ENCODE results near the gene YWHAE. TPM values are rescaled to one million over a fixed set of nuclear protein-coding genes. Genes with fewer than 3 reads are reported as not detected.
"Not testable (repeated sequence)": the region's sequence is repeated elsewhere in the genome, so short reads cannot be mapped to it uniquely, and the experiment has no call there.

The YWHAE gene
- total and polyA plus RNA-seq, 2 donors (not counting 1 experiment from before 2014, with no cell fraction given), result 364 to 1,742 TPM

DNA sequence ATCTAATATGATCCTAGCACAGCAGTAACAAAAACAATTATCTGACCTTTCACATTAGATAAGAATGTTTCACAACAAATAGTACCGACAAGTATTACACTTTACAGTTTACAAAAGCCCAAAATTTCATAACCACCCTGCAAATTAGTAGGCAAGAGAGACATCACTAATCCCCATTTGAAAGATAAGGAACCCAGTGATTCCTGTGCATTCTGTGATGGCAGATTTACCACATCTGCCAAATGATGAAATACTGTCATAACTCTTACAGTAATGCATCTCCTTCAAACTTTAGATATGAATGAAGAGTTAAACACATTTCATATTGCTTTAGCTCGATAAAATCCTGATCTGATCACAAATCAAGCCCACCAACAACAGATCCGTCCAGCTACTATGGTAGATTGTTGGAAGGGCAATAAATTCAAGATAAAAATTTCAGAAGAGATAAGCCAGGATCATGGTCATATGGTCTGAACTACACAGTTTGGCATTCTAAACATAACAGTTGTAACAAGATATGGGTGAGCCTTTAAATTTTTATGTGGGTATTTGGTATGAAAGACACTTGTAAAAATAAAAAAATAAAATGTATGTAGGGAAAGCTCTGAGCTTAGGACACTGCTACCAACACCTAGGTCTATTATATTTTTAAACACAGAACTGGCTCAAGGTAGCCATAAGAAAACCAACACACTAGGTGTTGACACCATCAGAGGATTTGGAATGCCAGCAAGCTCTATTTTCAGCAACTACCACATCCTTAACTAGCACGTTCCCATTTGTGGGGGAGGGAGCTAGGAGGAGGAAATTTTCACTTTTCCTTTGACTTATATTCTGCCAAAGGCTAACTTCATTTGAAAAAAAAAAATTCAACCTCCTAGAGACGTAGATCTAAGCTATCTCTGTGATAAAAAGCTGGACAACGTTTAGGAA, 9.3 kb downstream of the YWHAE start:
- H3K36me3 ChIP-seq (ENCODE audit: control insufficient read depth, insufficient read depth, low read length), result no peaks in the 10 kb centered on the region
- no peak overlapping the region for H3K27ac ChIP-seq (ENCODE audit: insufficient read depth, low read length)
- peaks cover 99% of the 10 kb centered on the region for H3K79me2 ChIP-seq (ENCODE audit: control insufficient read depth, insufficient read depth, low read length)
- peak overlapping the region in 1 of 4 experiments; percentile 5 for H3K4me3 ChIP-seq (replicated peaks in 1 of 4; ENCODE audit: control extremely low read depth in 1 of 4, insufficient read depth in 1 of 4, low read depth in 3 of 4, low read length in 4 of 4)
- peaks cover 17% of the 10 kb centered on the region for H4K20me1 ChIP-seq (ENCODE audit: control insufficient read depth, extremely low read depth, insufficient read depth, low read length)
- DNase-seq (ENCODE audit: low read depth in 2 of 2), result peak in 1 of 2 donors; percentile 32
- peak overlapping the region; percentile 17 for H3K4me2 ChIP-seq (ENCODE audit: extremely low read depth, insufficient read depth, low read length)
- no peaks in the 10 kb centered on the region for H3K9me3 ChIP-seq (ENCODE audit: control insufficient read depth, insufficient read depth, low read depth, low read length)
- no peak overlapping the region for H3K9ac ChIP-seq (ENCODE audit: insufficient read depth, low read length)
- H3K4me1 ChIP-seq (ENCODE audit: control insufficient read depth, extremely low read depth, insufficient read depth, low read length), result peaks cover 8% of the 10 kb centered on the region
- no peaks in the 10 kb centered on the region for H3K27me3 ChIP-seq (ENCODE audit: control insufficient read depth, insufficient read depth, low read length)
- no peak for TF ChIP-seq EZH2 (IDR thresholded peaks at IDR 0.05; ENCODE audit: low read length, missing control alignments)
- TF ChIP-seq, protein P1, sequence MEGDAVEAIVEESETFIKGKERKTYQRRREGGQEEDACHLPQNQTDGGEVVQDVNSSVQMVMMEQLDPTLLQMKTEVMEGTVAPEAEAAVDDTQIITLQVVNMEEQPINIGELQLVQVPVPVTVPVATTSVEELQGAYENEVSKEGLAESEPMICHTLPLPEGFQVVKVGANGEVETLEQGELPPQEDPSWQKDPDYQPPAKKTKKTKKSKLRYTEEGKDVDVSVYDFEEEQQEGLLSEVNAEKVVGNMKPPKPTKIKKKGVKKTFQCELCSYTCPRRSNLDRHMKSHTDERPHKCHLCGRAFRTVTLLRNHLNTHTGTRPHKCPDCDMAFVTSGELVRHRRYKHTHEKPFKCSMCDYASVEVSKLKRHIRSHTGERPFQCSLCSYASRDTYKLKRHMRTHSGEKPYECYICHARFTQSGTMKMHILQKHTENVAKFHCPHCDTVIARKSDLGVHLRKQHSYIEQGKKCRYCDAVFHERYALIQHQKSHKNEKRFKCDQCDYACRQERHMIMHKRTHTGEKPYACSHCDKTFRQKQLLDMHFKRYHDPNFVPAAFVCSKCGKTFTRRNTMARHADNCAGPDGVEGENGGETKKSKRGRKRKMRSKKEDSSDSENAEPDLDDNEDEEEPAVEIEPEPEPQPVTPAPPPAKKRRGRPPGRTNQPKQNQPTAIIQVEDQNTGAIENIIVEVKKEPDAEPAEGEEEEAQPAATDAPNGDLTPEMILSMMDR (conservative IDR thresholded peaks at IDR 0.05 in 1 of 2, IDR thresholded peaks at IDR 0.05 in 1 of 2; ENCODE audit: low read depth in 1 of 2, low read length in 2 of 2), result no peak
- no peak overlapping the region for H2AFZ ChIP-seq (ENCODE audit: low read length)

DNA sequence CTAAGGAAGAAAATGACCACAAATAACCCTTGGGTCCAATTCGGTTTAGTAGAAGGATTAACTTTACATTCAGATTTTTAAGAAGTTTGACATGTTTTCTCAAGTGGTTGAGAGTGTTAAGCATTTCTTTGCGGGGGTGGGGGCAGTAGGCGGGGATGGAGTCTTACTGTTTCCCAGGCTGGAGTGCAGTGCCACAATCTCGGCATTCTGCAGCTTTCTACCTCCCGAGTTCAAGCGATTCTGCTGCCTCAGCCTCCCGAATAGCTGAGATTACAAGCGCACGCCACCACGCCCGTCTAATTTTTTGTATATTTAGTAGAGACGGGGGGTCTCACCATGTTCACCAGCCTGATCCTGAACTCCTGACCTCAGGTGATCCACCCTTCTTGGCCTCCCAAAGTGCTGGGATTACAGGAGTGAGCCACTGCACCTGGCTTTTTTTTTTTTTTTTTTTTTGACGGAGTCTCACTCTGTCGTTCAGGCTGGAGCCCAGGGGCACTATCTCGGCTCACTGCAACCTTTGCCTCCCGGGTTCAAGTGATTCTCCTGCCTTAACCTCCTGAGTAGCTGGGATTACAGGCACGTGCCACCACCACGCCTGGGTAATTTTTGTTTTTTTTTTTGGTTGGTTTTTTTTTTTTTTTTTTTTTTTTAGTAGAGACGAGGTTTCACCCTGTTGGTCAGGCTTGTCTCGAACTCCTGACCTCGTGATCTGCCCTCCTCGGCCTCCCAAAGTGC, 12.4 kb downstream of the YWHAE start:
- H2AFZ ChIP-seq (ENCODE audit: low read length), result not testable (repeated sequence)
- Histone ChIP-seq H4K20me1 (ENCODE audit: control insufficient read depth, extremely low read depth, insufficient read depth, low read length) (peaks cover 13% of the 10 kb centered on the region), H3K4me1 (ENCODE audit: control insufficient read depth, extremely low read depth, insufficient read depth, low read length) (peaks cover 13% of the 10 kb centered on the region)

DNA sequence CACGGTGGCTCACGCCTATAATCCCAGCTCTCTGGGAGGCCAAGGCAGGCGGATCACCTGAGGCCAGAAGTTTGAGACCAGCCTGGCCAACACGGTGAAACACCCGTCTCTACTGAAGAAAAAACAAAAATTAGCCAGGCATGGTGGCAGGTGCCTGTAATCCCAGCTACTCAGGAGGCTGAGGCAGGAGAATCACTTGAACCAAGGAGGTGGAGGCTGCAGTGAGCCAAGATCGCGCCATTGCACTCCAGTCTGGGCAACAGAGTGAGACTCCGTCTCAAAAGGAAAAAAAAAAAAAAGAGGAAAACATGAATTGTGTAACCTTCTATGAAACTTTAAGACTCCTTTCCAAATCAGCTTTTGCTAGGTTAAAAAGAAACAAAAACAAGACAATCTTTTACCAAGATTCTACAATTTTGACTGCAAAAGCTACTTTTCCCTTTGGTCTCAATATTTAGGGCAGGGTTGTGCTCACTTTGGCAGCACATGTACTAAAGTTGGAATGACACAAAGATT, 13.3 kb downstream of the YWHAE start:
- peaks cover 13% of the 10 kb centered on the region for H4K20me1 ChIP-seq (ENCODE audit: control insufficient read depth, extremely low read depth, insufficient read depth, low read length)
- not testable (repeated sequence) for H2AFZ ChIP-seq (ENCODE audit: low read length); H3K4me3 ChIP-seq (replicated peaks in 1 of 4; ENCODE audit: control extremely low read depth in 1 of 4, insufficient read depth in 1 of 4, low read depth in 3 of 4, low read length in 4 of 4); H3K4me2 ChIP-seq (ENCODE audit: extremely low read depth, insufficient read depth, low read length); DNase-seq (ENCODE audit: low read depth in 2 of 2); H3K9ac ChIP-seq (ENCODE audit: insufficient read depth, low read length); H3K27ac ChIP-seq (ENCODE audit: insufficient read depth, low read length); H3K36me3 ChIP-seq (ENCODE audit: control insufficient read depth, insufficient read depth, low read length); H3K27me3 ChIP-seq (ENCODE audit: control insufficient read depth, insufficient read depth, low read length); H3K9me3 ChIP-seq (ENCODE audit: control insufficient read depth, insufficient read depth, low read depth, low read length)
- peaks cover 11% of the 10 kb centered on the region for H3K4me1 ChIP-seq (ENCODE audit: control insufficient read depth, extremely low read depth, insufficient read depth, low read length)
- H3K79me2 ChIP-seq (ENCODE audit: control insufficient read depth, insufficient read depth, low read length), result peaks cover 99% of the 10 kb centered on the region

More for the DNA sequence above, 12.4 kb downstream of the YWHAE start:
- not testable (repeated sequence) for DNase-seq (ENCODE audit: low read depth in 2 of 2); H3K27ac ChIP-seq (ENCODE audit: insufficient read depth, low read length); H3K36me3 ChIP-seq (ENCODE audit: control insufficient read depth, insufficient read depth, low read length); H3K4me3 ChIP-seq (replicated peaks in 1 of 4; ENCODE audit: control extremely low read depth in 1 of 4, insufficient read depth in 1 of 4, low read depth in 3 of 4, low read length in 4 of 4); H3K4me2 ChIP-seq (ENCODE audit: extremely low read depth, insufficient read depth, low read length); H3K27me3 ChIP-seq (ENCODE audit: control insufficient read depth, insufficient read depth, low read length); H3K9me3 ChIP-seq (ENCODE audit: control insufficient read depth, insufficient read depth, low read depth, low read length); H3K9ac ChIP-seq (ENCODE audit: insufficient read depth, low read length)
- peaks cover 100% of the 10 kb centered on the region for H3K79me2 ChIP-seq (ENCODE audit: control insufficient read depth, insufficient read depth, low read length)
